SK-N-SH (cell line): ENCODE data around the gene UBTD2. TPM values are rescaled to one million over a fixed set of nuclear protein-coding genes. Genes with fewer than 3 reads are reported as not detected.
"Not testable (repeated sequence)": the region's sequence is repeated elsewhere in the genome, so short reads cannot be mapped to it uniquely, and the experiment has no call there.

ENCODE experiments used
- CTCF ChIA-PET: fragments of 300-600, 350-600 bp; formaldehyde crosslinking; extraction: SDS; loops from one replicate; lab custom pipeline; 2021; lab: Yijun Ruan, JAX
- POLR2A ChIA-PET: fragments of 350-600 bp; sonication (Branson Sonifier 250); formaldehyde crosslinking; extraction: SDS; loops from one replicate; lab custom pipeline; 2020; ENCODE audit warnings: antibody characterized with exemption, inconsistent platforms; lab: Yijun Ruan, JAX
- DNase-seq: peaks from one replicate; pipeline ENCODE4 v3.0.0; 2012
- H2AFZ ChIP-seq: fragments of 200-600 bp; sonication (generic); 2 replicates; pipeline ENCODE4 v1.8.1; 2016; ENCODE audit warnings: antibody characterized with exemption, mild to moderate bottlenecking, low read depth
- H3F3A ChIP-seq: fragments of 200-600 bp; sonication (generic); replicated peaks from 2 replicates; pipeline ENCODE3; 2016; ENCODE audit warnings: antibody characterized with exemption, mild to moderate bottlenecking; ENCODE audit not compliant: insufficient read depth
- H3K27ac ChIP-seq, 2 experiments: fragments of 200-500 bp in 1 of 2; fragments of 200-600 bp in 1 of 2; sonication (Bioruptor generic) in 1 of 2; sonication (generic), shearing (Covaris generic) in 1 of 2; 2 replicates each; pipeline versions ENCODE4 v1.5.1 to v1.6.1; 2014 to 2016; ENCODE audit warnings: low read depth in 2 of 2, inconsistent platforms in 1 of 2, low read length in 1 of 2, mild to moderate bottlenecking in 1 of 2, mixed read lengths in 1 of 2
- H3K27me3 ChIP-seq: fragments of 200-600 bp; sonication (generic), shearing (Covaris generic); 2 replicates; pipeline ENCODE4 v1.6.1; 2016; ENCODE audit warnings: mixed run types; ENCODE audit not compliant: insufficient read depth
- H3K36me3 ChIP-seq, 2 experiments: fragments of 200-500 bp in 1 of 2; fragments of 200-600 bp in 1 of 2; sonication (Bioruptor generic) in 1 of 2; sonication (generic) in 1 of 2; replicated peaks in 1 of 2; 2 replicates each; pipeline versions ENCODE3 to v1.5.1; 2014 to 2016; ENCODE audit warnings: low read length in 1 of 2, mild to moderate bottlenecking in 1 of 2; ENCODE audit not compliant: insufficient read depth in 2 of 2, control insufficient read depth in 1 of 2
- H3K4me1 ChIP-seq, 2 experiments: fragments of 200-500 bp in 1 of 2; fragments of 200-600 bp in 1 of 2; sonication (Bioruptor generic) in 1 of 2; sonication (generic), shearing (Covaris generic) in 1 of 2; 2 replicates each; pipeline versions ENCODE4 v1.5.1 to v1.6.1; 2014 to 2016; ENCODE audit warnings: low read depth in 1 of 2, low read length in 1 of 2, mixed run types in 1 of 2; ENCODE audit not compliant: insufficient read depth in 2 of 2, control insufficient read depth in 1 of 2
- H3K4me2 ChIP-seq: fragments of 200-600 bp; sonication (generic), shearing (Covaris generic); 2 replicates; pipeline ENCODE4 v1.6.1; 2017; ENCODE audit warnings: mixed run types
- H3K4me3 ChIP-seq, 2 experiments: fragments of 200-500 bp in 1 of 2; fragments of 200-600 bp in 1 of 2; sonication (Bioruptor generic) in 1 of 2; sonication (generic), shearing (Covaris generic) in 1 of 2; 2 replicates each; pipeline versions ENCODE4 v1.5.1 to v1.8.1; 2014 to 2016; ENCODE audit warnings: low read depth in 2 of 2, inconsistent platforms in 1 of 2, low read length in 1 of 2, mild to moderate bottlenecking in 1 of 2, mixed read lengths in 1 of 2, moderate library complexity in 1 of 2
- H3K79me2 ChIP-seq: fragments of 200-600 bp; sonication (generic); 2 replicates; pipeline ENCODE4 v1.8.1; 2017; ENCODE audit warnings: mild to moderate bottlenecking; ENCODE audit not compliant: insufficient read depth
- H3K9ac ChIP-seq: fragments of 200-600 bp; sonication (generic); 2 replicates; pipeline ENCODE4 v1.6.1; 2017; ENCODE audit warnings: mixed run types
- H3K9me2 ChIP-seq: fragments of 200-600 bp; sonication (generic); 2 replicates; pipeline ENCODE4 v1.6.1; 2017; ENCODE audit warnings: mixed run types
- H3K9me3 ChIP-seq: fragments of 200-600 bp; sonication (generic); 2 replicates; pipeline ENCODE4 v1.6.1; 2017; ENCODE audit warnings: mixed run types, mild to moderate bottlenecking, moderate library complexity
- H4K20me1 ChIP-seq: fragments of 200-600 bp; sonication (generic); 2 replicates; pipeline ENCODE4 v1.6.1; 2017; ENCODE audit warnings: mild to moderate bottlenecking, mixed run types; ENCODE audit not compliant: insufficient read depth
- ELF1 ChIP-seq: IDR thresholded peaks from 2 replicates; pipeline ENCODE4 v1.4.0; 2012
- EP300 ChIP-seq, 2 experiments: IDR thresholded peaks; 2 replicates each; pipeline versions ENCODE4 v1.4.0 to v1.6.1; 2012; ENCODE audit warnings: borderline replicate concordance in 1 of 2, low read depth in 1 of 2, low read length in 1 of 2
- EZH2phosphoT487 ChIP-seq: fragments of 200-600 bp; sonication (generic); IDR thresholded peaks from 2 replicates; pipeline ENCODE4 v1.6.1; 2017; ENCODE audit warnings: low read depth, mixed run types, mild to moderate bottlenecking, antibody characterized with exemption, moderate library complexity, borderline replicate concordance
- FOXJ3 ChIP-seq: sonication (generic); formaldehyde crosslinking; IDR thresholded peaks from 2 replicates; pipeline ENCODE4 v1.5.1; 2020; ENCODE audit warnings: mild to moderate bottlenecking, missing genetic modification reagents
- FOXM1 ChIP-seq: IDR thresholded peaks from 2 replicates; pipeline ENCODE4 v1.4.0; 2012; ENCODE audit warnings: low read depth, mild to moderate bottlenecking
- GABPA ChIP-seq: IDR thresholded peaks from 2 replicates; pipeline ENCODE4 v1.4.0; 2012; ENCODE audit warnings: low read depth, mild to moderate bottlenecking
- GATA2 ChIP-seq: sonication (generic); formaldehyde crosslinking; IDR thresholded peaks from 2 replicates; pipeline ENCODE4 v1.5.0; 2020; ENCODE audit warnings: mild to moderate bottlenecking, missing genetic modification reagents
- NRF1 ChIP-seq: IDR thresholded peaks from 2 replicates; pipeline ENCODE4 v1.6.1; 2012; ENCODE audit warnings: low read depth, mild to moderate bottlenecking, low read length
- RAD21 ChIP-seq: IDR thresholded peaks from 2 replicates; pipeline ENCODE4 v1.6.1; 2012; ENCODE audit warnings: mild to moderate bottlenecking, low read length
- RFX5 ChIP-seq: IDR thresholded peaks from 2 replicates; pipeline ENCODE4 v1.6.1; 2012; ENCODE audit warnings: mild to moderate bottlenecking, improper control_type of control experiment, low read length
- SIN3A ChIP-seq: IDR thresholded peaks from 2 replicates; pipeline ENCODE4 v1.6.1; 2012; ENCODE audit warnings: low read depth, mild to moderate bottlenecking, low read length, moderate library complexity, borderline replicate concordance
- SMC3 ChIP-seq: IDR thresholded peaks from 2 replicates; pipeline ENCODE4 v1.6.1; 2012; ENCODE audit warnings: low read depth, low read length, improper control_type of control experiment
- TCF12 ChIP-seq: IDR thresholded peaks from 2 replicates; pipeline ENCODE4 v1.4.0; 2012
- TEAD4 ChIP-seq: IDR thresholded peaks from 2 replicates; pipeline ENCODE4 v1.4.0; 2012; ENCODE audit warnings: mild to moderate bottlenecking, borderline replicate concordance; ENCODE audit not compliant: insufficient read depth
- YY1 ChIP-seq: IDR thresholded peaks from 2 replicates; pipeline ENCODE4 v1.4.0; 2012; ENCODE audit warnings: low read depth, mild to moderate bottlenecking
- WGBS: methylation state at CpG from one replicate; pipeline ENCODE4 v1.1.6; 2017; ENCODE audit warnings: low lambda C conversion rate; 5-methylcytosine and 5-hydroxymethylcytosine counted together
- polyA plus RNA-seq, 3 experiments: library from polyadenylated mRNA; depleted of rRNA; stranded (reverse); fragments of >200 nt; gene quantifications; 2 replicates each; pipeline ENCODE4 v1.2.3, GENCODE V29; 2012
- TF ChIP-seq, protein P1 (sequence below): IDR thresholded peaks from 2 replicates; pipeline ENCODE4 v1.4.0; 2012; ENCODE audit warnings: low read depth, borderline replicate concordance
- TF ChIP-seq, protein P2 (sequence below): fragments of 200-600 bp; sonication (generic); IDR thresholded peaks from 2 replicates; pipeline ENCODE4 v1.6.1; 2017; ENCODE audit warnings: antibody characterized with exemption, mild to moderate bottlenecking, moderate library complexity
- TF ChIP-seq, protein P3 (sequence below): IDR thresholded peaks from 2 replicates; pipeline ENCODE4 v1.4.0; 2012; ENCODE audit warnings: low read depth

UBTD2 gene, protein sequence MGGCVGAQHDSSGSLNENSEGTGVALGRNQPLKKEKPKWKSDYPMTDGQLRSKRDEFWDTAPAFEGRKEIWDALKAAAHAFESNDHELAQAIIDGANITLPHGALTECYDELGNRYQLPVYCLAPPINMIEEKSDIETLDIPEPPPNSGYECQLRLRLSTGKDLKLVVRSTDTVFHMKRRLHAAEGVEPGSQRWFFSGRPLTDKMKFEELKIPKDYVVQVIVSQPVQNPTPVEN
- polyA plus RNA-seq (2012; rRNA removed): 13.8 and 15.5 TPM in 2 replicates
- 21.8 and 23.7 TPM in 2 replicates for polyA plus RNA-seq (2012; cell fraction: cytosol; rRNA removed)
- polyA plus RNA-seq (2012; cell fraction: nucleus; rRNA removed): 4.6 and 7.5 TPM in 2 replicates

DNA sequence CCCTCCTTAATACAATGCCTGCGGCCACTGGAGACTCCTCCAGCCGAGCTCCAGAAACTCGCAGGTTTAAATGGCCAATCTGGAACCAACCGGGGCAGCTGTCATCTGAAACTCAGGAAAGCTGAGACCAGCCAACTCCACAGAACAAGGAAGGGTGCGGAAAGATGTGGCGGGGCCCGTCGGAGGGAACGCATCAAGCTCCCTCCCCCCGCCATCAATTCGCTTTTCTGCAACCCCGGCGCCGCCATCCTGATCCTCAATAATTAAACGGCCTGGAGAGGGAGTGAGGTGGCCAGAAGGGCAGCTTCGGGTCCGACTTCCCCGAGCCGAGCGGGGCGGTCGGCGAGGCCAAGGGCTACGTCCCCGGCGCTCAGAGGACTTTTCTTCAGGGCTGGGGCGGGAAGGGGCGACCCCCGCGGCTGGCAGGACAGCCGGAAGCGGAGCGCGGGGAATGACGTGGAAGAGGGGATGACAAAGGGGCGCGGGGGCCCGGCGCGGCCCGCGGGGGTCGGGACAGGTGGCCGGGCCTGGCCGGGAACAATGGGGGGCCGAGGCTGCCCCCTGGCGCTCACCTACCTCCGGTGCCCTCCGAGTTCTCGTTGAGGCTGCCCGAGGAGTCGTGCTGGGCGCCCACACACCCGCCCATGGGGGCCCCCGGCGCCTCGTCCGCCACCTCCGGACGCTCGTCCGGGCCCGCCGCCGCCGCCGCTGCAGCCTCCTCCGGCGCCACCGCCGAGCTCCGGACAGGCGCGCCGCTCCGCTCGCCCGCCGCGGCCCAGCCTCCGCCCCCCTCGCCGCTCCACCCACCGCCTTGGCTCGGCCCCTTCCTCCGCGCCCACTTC, at the start of gene UBTD2:
Gene UBTD2, minus strand, starts transcription at position 745 of the 842 bp plus-strand sequence. Its CDS starts 99 bp downstream, at position 646.
- H3F3A ChIP-seq: peaks cover 14% of the 10 kb centered on the region
- H3K9ac ChIP-seq: peak within 1 kb of the TSS; percentile 89
- peaks cover 0 to 12% of the 10 kb centered on the region in 2 experiments for H3K36me3 ChIP-seq
- 0% methylated on average over 15 of the region's 87 CpGs for WGBS
- POLR2A ChIA-PET: interaction anchor here (0.5 to 2.0 kb wide), 8 partner anchors 9 to 277 kb away, joined by 3 to 9 read pairs (median 3); partner anchors contain the start of gene FBXW11
- DNase-seq: peak; percentile 94
- peaks cover 49% of the 10 kb centered on the region for H4K20me1 ChIP-seq
- peaks cover 5 to 8% of the 10 kb centered on the region in 2 experiments; a peak in 3 of 4 replicates for H3K4me1 ChIP-seq
- TF ChIP-seq GABPA (no peak), TCF12 (peak; percentile 7; the same call in 1 of the 2 replicates), GATA2 (CRISPR knock-in tag) (no peak), SMC3 (peak; percentile 35), FOXM1 (no peak), SIN3A (peak; percentile 67; the same call in 1 of the 2 replicates), NRF1 (no peak), ELF1 (no peak), EP300 (IDR thresholded peaks at IDR 0.05; ENCODE audit: borderline replicate concordance in 1 of 2, low read depth in 1 of 2, low read length in 1 of 2) (no peak), TEAD4 (no peak), RFX5 (peak; percentile 89), YY1 (peak; percentile 35; the same call in 1 of the 2 replicates), EZH2phosphoT487 (no peak), RAD21 (peak; percentile 45), FOXJ3 (CRISPR knock-in tag) (no peak)
- TF ChIP-seq, protein P1, sequence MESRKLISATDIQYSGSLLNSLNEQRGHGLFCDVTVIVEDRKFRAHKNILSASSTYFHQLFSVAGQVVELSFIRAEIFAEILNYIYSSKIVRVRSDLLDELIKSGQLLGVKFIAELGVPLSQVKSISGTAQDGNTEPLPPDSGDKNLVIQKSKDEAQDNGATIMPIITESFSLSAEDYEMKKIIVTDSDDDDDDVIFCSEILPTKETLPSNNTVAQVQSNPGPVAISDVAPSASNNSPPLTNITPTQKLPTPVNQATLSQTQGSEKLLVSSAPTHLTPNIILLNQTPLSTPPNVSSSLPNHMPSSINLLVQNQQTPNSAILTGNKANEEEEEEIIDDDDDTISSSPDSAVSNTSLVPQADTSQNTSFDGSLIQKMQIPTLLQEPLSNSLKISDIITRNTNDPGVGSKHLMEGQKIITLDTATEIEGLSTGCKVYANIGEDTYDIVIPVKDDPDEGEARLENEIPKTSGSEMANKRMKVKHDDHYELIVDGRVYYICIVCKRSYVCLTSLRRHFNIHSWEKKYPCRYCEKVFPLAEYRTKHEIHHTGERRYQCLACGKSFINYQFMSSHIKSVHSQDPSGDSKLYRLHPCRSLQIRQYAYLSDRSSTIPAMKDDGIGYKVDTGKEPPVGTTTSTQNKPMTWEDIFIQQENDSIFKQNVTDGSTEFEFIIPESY: no peak
- TF ChIP-seq, protein P2, sequence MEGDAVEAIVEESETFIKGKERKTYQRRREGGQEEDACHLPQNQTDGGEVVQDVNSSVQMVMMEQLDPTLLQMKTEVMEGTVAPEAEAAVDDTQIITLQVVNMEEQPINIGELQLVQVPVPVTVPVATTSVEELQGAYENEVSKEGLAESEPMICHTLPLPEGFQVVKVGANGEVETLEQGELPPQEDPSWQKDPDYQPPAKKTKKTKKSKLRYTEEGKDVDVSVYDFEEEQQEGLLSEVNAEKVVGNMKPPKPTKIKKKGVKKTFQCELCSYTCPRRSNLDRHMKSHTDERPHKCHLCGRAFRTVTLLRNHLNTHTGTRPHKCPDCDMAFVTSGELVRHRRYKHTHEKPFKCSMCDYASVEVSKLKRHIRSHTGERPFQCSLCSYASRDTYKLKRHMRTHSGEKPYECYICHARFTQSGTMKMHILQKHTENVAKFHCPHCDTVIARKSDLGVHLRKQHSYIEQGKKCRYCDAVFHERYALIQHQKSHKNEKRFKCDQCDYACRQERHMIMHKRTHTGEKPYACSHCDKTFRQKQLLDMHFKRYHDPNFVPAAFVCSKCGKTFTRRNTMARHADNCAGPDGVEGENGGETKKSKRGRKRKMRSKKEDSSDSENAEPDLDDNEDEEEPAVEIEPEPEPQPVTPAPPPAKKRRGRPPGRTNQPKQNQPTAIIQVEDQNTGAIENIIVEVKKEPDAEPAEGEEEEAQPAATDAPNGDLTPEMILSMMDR: peak; percentile 56
- TF ChIP-seq, protein P3, sequence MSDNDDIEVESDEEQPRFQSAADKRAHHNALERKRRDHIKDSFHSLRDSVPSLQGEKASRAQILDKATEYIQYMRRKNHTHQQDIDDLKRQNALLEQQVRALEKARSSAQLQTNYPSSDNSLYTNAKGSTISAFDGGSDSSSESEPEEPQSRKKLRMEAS: peak; percentile 11
- TF ChIP-seq, all 33 proteins: peak for 8
- H3K9me3 ChIP-seq: no peaks in the 10 kb centered on the region
- peak within 1 kb of the TSS; percentile 94 for H3K4me2 ChIP-seq
- H3K9me2 ChIP-seq: no peaks in the 10 kb centered on the region
- CTCF ChIA-PET: interaction anchor here (0.7 to 4.4 kb wide), 29 partner anchors 8 to 191 kb away, joined by 3 to 39 read pairs (median 4); partner anchors contain the start of gene STK10
- peak within 1 kb of the TSS; percentile 77 to 94 for H3K4me3 ChIP-seq
- H2AFZ ChIP-seq: peak within 1 kb of the TSS; percentile 95
- H3K27me3 ChIP-seq: no peaks in the 10 kb centered on the region
- H3K79me2 ChIP-seq: peaks cover 52% of the 10 kb centered on the region
- H3K27ac ChIP-seq: peak within 1 kb of the TSS; percentile 67 to 86

DNA sequence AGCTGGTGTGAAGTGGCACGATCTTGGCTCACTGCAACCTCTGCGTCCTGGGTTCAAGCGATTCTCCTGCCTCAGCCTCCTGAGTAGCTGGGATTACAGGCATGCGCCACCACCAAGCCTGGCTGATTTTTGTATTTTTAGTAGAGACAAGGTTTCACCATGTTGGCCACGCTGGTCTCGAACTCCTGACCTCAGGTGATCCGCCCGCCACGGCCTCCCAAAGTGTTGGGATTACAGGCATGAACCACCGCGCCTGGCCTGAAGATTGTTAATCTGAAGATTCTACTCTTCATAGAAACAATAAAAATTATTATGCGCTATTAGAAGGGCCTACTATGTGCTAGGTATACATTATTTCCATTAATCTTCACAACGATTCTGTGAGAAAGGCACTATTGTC, 43.3 kb upstream of the UBTD2 start:
- H3K4me2 ChIP-seq, H3K36me3 ChIP-seq, H3K27ac ChIP-seq, H3K4me1 ChIP-seq, DNase-seq, H3K9me2 ChIP-seq, H3K4me3 ChIP-seq, H3K79me2 ChIP-seq, H4K20me1 ChIP-seq, H3K27me3 ChIP-seq, H3F3A ChIP-seq, H3K9me3 ChIP-seq, H3K9ac ChIP-seq, POLR2A ChIA-PET, H2AFZ ChIP-seq: not testable (repeated sequence)
- CTCF ChIA-PET: interaction anchor here (1.3 kb wide), 1 partner anchor 44 kb away, joined by 4 read pairs; no protein-coding TSS in a partner anchor
- 89% methylated on average over 13 of the region's 13 CpGs for WGBS
